ENCODE data around the gene MCOLN2. TPM values are rescaled to one million over a fixed set of nuclear protein-coding genes. Genes with fewer than 3 reads are reported as not detected.

The MCOLN2 gene
- total RNA-seq, 2 experiments from 2014 or later = 104 to 188 TPM

- no TSS peak for BruUV-seq (replicated peaks)
These were observed 25.8 kb upstream of the MCOLN2 start for GRCh38 chr1:85022700-85023099.

GRCh38 chr1:85019994-85020393, 23.1 kb upstream of the MCOLN2 start:
- intact Hi-C loops (cut with micrococcal nuclease; ENCODE audit: unreplicated experiment) = no loop called here
- POLR2A ChIA-PET = no interaction called here
- BruUV-seq (replicated peaks) = no TSS peak

More at GRCh38 chr1:85022700-85023099, 25.8 kb upstream of the MCOLN2 start:
- Histone ChIP-seq H3K9me3 (ENCODE audit: low read length) (no peaks in the 10 kb centered on the region), H3K4me3 (ENCODE audit: low read depth, low read length, poor library complexity, severe bottlenecking) (no peak overlapping the region), H3K4me2 (ENCODE audit: low read length) (no peak overlapping the region), H2AFZ (ENCODE audit: low read length) (no peak overlapping the region), H3K79me2 (ENCODE audit: insufficient read depth, low read depth, low read length) (no peaks in the 10 kb centered on the region), H3K9me2 (ENCODE audit: insufficient read depth, low read length) (no peaks in the 10 kb centered on the region), H4K20me1 (ENCODE audit: insufficient read depth, low read length) (no peaks in the 10 kb centered on the region), H3K4me1 (ENCODE audit: insufficient read depth, low read length, poor library complexity, severe bottlenecking) (peaks cover 4% of the 10 kb centered on the region), H3K36me3 (ENCODE audit: insufficient read depth, low read length) (no peaks in the 10 kb centered on the region), H3K27ac (ENCODE audit: low read depth, low read length, poor library complexity, severe bottlenecking) (no peak overlapping the region)
- DNase-seq (ENCODE audit: low spot score) = no peak
- TF ChIP-seq CTCF (conservative IDR thresholded peaks at IDR 0.05; ENCODE audit: low read length) (no peak), EZH2phosphoT487 (IDR thresholded peaks at IDR 0.05; ENCODE audit: borderline replicate concordance, low read depth, low read length) (no peak)
- ChIA-PET CTCF (ENCODE audit: unreplicated experiment) (no interaction called here), POLR2A (interaction anchor here (0.7 kb wide), 1 partner anchor 15 kb away, joined by 3 read pairs; no protein-coding TSS in a partner anchor)
- intact Hi-C loops (cut with micrococcal nuclease; ENCODE audit: unreplicated experiment) = no loop called here

More at GRCh38 chr1:85019994-85020393, 23.1 kb upstream of the MCOLN2 start:
- DNase-seq (ENCODE audit: low spot score) = no peak
- Histone ChIP-seq H3K36me3 (ENCODE audit: insufficient read depth, low read length) (no peaks in the 10 kb centered on the region), H3K9me2 (ENCODE audit: insufficient read depth, low read length) (no peaks in the 10 kb centered on the region), H3K4me2 (ENCODE audit: low read length) (no peak overlapping the region), H3K9me3 (ENCODE audit: low read length) (no peaks in the 10 kb centered on the region), H2AFZ (ENCODE audit: low read length) (no peak overlapping the region), H3K4me3 (ENCODE audit: low read depth, low read length, poor library complexity, severe bottlenecking) (no peak overlapping the region), H3K4me1 (ENCODE audit: insufficient read depth, low read length, poor library complexity, severe bottlenecking) (no peaks in the 10 kb centered on the region), H3K27ac (ENCODE audit: low read depth, low read length, poor library complexity, severe bottlenecking) (no peak overlapping the region), H3K79me2 (ENCODE audit: insufficient read depth, low read depth, low read length) (no peaks in the 10 kb centered on the region), H4K20me1 (ENCODE audit: insufficient read depth, low read length) (no peaks in the 10 kb centered on the region)
- TF ChIP-seq EZH2phosphoT487 (IDR thresholded peaks at IDR 0.05; ENCODE audit: borderline replicate concordance, low read depth, low read length) (no peak), CTCF (conservative IDR thresholded peaks at IDR 0.05; ENCODE audit: low read length) (no peak)
- CTCF ChIA-PET (ENCODE audit: unreplicated experiment) = no interaction called here
